ENCODE results near the gene DNAJA2.

DNA sequence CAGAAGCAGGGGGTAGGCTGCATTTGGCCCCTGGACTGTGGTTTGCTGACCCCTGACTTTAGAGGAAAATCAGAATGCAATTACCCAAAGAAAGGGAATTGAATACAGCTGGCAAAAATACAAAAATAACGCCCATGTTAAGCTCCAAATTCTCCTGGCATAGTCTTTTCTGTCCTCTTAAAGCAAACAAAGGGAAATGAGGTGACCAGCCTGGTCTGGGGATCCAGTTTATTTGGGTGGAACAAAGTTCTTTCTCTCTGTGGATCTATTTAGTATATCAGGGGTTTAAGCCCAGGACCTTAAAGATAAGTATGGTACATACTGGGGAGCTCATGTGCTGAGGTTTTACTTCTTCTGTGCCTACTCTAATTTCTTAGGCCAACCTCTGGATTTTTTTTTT, 23.5 kb downstream of the DNAJA2 start:
- TF ChIP-seq, protein P1, sequence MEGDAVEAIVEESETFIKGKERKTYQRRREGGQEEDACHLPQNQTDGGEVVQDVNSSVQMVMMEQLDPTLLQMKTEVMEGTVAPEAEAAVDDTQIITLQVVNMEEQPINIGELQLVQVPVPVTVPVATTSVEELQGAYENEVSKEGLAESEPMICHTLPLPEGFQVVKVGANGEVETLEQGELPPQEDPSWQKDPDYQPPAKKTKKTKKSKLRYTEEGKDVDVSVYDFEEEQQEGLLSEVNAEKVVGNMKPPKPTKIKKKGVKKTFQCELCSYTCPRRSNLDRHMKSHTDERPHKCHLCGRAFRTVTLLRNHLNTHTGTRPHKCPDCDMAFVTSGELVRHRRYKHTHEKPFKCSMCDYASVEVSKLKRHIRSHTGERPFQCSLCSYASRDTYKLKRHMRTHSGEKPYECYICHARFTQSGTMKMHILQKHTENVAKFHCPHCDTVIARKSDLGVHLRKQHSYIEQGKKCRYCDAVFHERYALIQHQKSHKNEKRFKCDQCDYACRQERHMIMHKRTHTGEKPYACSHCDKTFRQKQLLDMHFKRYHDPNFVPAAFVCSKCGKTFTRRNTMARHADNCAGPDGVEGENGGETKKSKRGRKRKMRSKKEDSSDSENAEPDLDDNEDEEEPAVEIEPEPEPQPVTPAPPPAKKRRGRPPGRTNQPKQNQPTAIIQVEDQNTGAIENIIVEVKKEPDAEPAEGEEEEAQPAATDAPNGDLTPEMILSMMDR (IDR thresholded peaks at IDR 0.05), result no peak
- TF ChIP-seq EP300 (IDR thresholded peaks at IDR 0.05), result no peak
- TF ChIP-seq POLR2A (IDR thresholded peaks at IDR 0.05), result no peak
- no peak for TF ChIP-seq POLR2AphosphoS5 (IDR thresholded peaks at IDR 0.05)

Data from sigmoid colon (tissue), 4 donors.